Suprapubic skin (tissue), 4 donors: ENCODE data around the gene HAPSTR1.

Experiments used
- POLR2A ChIP-seq, 2 donors: fragments of 450-650 bp; IDR thresholded peaks; one replicate each; pipeline ENCODE4 v1.6.1; 2017; ENCODE audit warnings: antibody characterized with exemption in 2 of 2, mild to moderate bottlenecking in 2 of 2, moderate library complexity in 2 of 2
- POLR2AphosphoS5 ChIP-seq, 3 donors: sonication (generic); formaldehyde crosslinking; IDR thresholded peaks; one replicate each; pipeline ENCODE4 v1.6.1; 2017; ENCODE audit warnings: antibody characterized with exemption in 3 of 3
- TF ChIP-seq, protein P1 (sequence below), 2 donors: fragments of 200-600 bp in 1 of 2; fragments of 450-650 bp in 1 of 2; sonication (generic) in 1 of 2; IDR thresholded peaks; one replicate each; pipeline ENCODE4 v1.5.1; 2016 to 2019; ENCODE audit warnings: antibody characterized with exemption in 2 of 2, mild to moderate bottlenecking in 1 of 2, moderate library complexity in 1 of 2

DNA sequence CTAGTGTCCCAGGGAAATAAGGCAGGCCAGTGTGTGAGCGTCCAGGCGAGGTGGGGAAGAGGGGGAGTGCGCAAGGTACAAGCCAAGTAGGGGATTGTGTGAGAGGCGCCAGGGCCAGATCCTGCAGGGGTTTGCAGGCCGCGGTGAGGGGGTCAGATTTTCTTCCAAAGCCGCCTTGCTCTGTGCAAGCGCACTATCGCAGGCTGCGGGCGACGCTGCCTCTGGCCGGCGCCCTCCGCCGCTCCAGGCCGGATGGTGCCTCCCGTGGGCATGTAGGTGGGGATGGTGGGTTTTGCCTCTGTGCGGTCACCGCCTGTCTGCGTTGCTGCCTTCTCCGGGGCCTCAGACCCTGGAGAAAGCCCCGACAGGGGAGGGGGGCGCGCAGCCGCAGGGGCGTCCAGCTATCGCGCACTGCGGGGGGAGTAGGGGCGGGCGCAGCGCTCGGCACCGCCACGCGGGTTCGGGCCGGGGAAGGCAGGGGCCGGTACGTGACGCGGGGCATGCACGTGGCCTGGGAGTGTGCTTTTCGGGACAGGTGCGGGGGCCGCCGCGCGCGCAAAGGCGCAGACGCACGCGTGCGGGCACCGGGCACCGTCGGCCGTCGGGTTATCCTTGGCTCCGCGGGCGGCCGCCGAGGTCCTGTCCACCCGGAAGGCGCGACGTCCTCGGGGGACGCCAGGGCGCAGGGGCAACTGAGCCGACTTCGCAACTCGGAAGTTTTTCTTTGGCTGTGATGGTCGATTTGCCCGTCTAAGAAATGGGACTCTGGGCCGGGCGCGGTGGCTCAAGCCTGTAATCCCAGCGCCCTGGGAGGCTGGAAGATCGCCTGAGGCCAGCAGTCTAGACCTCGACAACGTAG lies 1.1 kb upstream of the HAPSTR1 start:
- TF ChIP-seq, protein P1, sequence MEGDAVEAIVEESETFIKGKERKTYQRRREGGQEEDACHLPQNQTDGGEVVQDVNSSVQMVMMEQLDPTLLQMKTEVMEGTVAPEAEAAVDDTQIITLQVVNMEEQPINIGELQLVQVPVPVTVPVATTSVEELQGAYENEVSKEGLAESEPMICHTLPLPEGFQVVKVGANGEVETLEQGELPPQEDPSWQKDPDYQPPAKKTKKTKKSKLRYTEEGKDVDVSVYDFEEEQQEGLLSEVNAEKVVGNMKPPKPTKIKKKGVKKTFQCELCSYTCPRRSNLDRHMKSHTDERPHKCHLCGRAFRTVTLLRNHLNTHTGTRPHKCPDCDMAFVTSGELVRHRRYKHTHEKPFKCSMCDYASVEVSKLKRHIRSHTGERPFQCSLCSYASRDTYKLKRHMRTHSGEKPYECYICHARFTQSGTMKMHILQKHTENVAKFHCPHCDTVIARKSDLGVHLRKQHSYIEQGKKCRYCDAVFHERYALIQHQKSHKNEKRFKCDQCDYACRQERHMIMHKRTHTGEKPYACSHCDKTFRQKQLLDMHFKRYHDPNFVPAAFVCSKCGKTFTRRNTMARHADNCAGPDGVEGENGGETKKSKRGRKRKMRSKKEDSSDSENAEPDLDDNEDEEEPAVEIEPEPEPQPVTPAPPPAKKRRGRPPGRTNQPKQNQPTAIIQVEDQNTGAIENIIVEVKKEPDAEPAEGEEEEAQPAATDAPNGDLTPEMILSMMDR (IDR thresholded peaks at IDR 0.05): no peak
- TF ChIP-seq POLR2A (IDR thresholded peaks at IDR 0.05) (no peak), POLR2AphosphoS5 (IDR thresholded peaks at IDR 0.05) (peak in 1 of 3 donors; percentile 45)
